ENCODE data around the gene GFOD2. TPM values are rescaled to one million over a fixed set of nuclear protein-coding genes. Genes with fewer than 3 reads are reported as not detected.

Gene GFOD2
- total RNA-seq, 1 donor from 2014 or later, result 21.9 TPM

- Histone ChIP-seq H3K27me3 (ENCODE audit: control insufficient read depth, insufficient read depth, low read length) (no peaks in the 10 kb centered on the region), H3K4me3 (ENCODE audit: low read depth, low read length) (no peak overlapping the region), H3K36me3 (ENCODE audit: control insufficient read depth, insufficient read depth, low read length) (peaks cover 2% of the 10 kb centered on the region)
- DNase-seq (ENCODE audit: low read depth), result no peak
- no peak for TF ChIP-seq CTCF (IDR thresholded peaks at IDR 0.05; ENCODE audit: insufficient read depth, low read length, poor library complexity, severe bottlenecking)
These were observed 57.0 kb downstream of the GFOD2 start for GRCh38 chr16:67661886-67662652.

DNA sequence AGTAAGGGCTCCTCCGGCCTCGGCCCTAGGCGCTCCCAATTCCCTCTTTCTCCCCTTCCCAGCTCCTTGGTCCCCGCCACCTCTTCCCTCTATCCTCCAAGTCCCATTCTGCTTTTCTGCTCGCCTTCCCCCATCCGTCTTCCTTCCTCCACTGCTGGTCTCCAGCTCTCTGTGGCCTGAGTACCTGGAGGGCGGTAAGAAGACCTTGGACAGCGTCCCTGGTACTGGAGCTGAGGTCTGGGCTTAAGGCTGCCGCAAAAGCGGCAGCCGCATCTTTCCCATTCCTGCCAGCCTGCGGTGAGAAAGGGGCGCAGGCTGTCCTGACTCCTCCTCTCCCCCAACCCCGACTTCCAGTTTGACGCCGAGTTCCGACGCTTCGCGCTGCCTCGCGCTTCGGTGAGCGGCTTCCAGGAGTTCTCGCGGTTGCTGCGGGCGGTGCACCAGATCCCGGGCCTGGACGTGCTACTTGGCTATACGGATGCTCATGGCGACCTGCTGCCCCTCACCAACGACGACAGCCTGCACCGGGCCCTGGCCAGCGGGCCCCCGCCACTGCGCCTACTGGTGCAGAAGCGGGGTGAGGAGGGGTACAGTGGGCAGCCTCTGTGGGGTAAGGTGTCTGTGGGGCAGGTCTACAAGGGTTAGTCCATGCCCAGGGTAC lies 57.9 kb downstream of the GFOD2 start:
- TF ChIP-seq CTCF (IDR thresholded peaks at IDR 0.05; ENCODE audit: insufficient read depth, low read length, poor library complexity, severe bottlenecking), result no peak
- peak overlapping the region; percentile 42 for H3K4me3 ChIP-seq (ENCODE audit: low read depth, low read length)
- peaks cover 2% of the 10 kb centered on the region for H3K36me3 ChIP-seq (ENCODE audit: control insufficient read depth, insufficient read depth, low read length)
- H3K27me3 ChIP-seq (ENCODE audit: control insufficient read depth, insufficient read depth, low read length), result no peaks in the 10 kb centered on the region
- DNase-seq (ENCODE audit: low read depth), result peak; percentile 47

- Histone ChIP-seq H3K36me3 (ENCODE audit: control insufficient read depth, insufficient read depth, low read length) (peaks cover 2% of the 10 kb centered on the region), H3K27me3 (ENCODE audit: control insufficient read depth, insufficient read depth, low read length) (no peaks in the 10 kb centered on the region), H3K4me3 (ENCODE audit: low read depth, low read length) (peak within 1 kb of the TSS; percentile 79)
- DNase-seq (ENCODE audit: low read depth), result peak; percentile 78
- no peak for TF ChIP-seq CTCF (IDR thresholded peaks at IDR 0.05; ENCODE audit: insufficient read depth, low read length, poor library complexity, severe bottlenecking)
These were observed 58.5 kb downstream of the GFOD2 start, which contains the start of gene PARD6A for GRCh38 chr16:67660564-67661028. TSS of gene PARD6A (plus strand) at chr16:67660960. CDS start at chr16:67661039, 79 bp downstream.

- DNase-seq (ENCODE audit: low read depth), result peak; percentile 51
- H3K27me3 ChIP-seq (ENCODE audit: control insufficient read depth, insufficient read depth, low read length), result peaks cover under 1% of the 10 kb centered on the region
- peaks cover 2% of the 10 kb centered on the region for H3K36me3 ChIP-seq (ENCODE audit: control insufficient read depth, insufficient read depth, low read length)
- peak within 1 kb of the TSS; percentile 79 for H3K4me3 ChIP-seq (ENCODE audit: low read depth, low read length)
- TF ChIP-seq CTCF (IDR thresholded peaks at IDR 0.05; ENCODE audit: insufficient read depth, low read length, poor library complexity, severe bottlenecking), result no peak
These were observed 59.2 kb downstream of the GFOD2 start, which contains the start of gene ACD for GRCh38 chr16:67659675-67660563. TSS of gene ACD (minus strand) at chr16:67660260. CDS start at chr16:67660220, 40 bp downstream.

DNA sequence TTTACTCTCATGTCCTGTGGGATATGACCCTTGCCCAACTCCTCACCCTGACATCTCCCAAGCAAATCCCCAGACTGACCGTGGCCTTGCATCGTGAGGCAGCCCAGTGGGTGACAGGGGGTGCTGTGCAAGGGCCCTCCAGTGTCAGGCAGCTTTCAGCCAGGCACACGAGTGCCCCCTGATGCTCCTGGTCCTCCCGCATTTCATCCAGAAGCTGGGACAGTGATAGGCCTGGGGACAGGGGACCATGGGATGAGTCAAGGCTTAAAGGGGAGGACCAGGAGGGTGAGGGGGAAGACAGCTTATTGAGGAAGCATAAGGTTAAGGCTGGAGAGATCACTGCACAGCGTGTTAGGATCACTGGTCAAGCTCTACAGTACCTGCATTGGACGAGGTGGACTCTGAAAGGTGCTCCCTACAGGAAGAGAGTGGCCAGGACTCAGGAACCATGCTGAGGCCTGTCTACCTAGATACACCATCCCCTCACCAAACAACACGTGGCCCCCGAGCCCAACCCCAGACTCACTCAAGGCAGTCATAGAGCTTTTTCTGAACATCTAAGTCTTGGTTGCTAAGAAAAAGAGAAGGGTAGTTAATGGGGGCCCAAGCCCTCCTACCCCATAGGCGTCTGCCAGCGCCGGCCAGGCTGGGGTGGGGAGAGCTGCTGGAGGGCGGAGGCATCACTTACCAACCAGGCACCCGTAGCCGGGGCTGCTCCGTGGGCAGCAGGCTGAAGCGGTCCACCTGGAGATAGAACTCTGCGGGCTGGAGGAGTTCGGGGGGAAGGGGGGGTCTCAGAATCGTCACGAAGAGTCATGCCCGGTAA lies 60.1 kb downstream of the GFOD2 start:
- peaks cover 9% of the 10 kb centered on the region for H3K27me3 ChIP-seq (ENCODE audit: control insufficient read depth, insufficient read depth, low read length)
- DNase-seq (ENCODE audit: low read depth), result no peak
- peaks cover 2% of the 10 kb centered on the region for H3K36me3 ChIP-seq (ENCODE audit: control insufficient read depth, insufficient read depth, low read length)
- H3K4me3 ChIP-seq (ENCODE audit: low read depth, low read length), result peak overlapping the region; percentile 79
- TF ChIP-seq CTCF (IDR thresholded peaks at IDR 0.05; ENCODE audit: insufficient read depth, low read length, poor library complexity, severe bottlenecking), result no peak

Measured in kidney epithelial cell (primary cell).